GM12873 (cell line): Measurements from ENCODE around the gene SEC63.

Experiments used
- CTCF ChIP-seq: IDR thresholded peaks from 2 replicates; pipeline ENCODE4 v1.5.1; 2012; ENCODE audit warnings: low read depth, mild to moderate bottlenecking, moderate library complexity, low read length, control low read depth; ENCODE audit not compliant: insufficient read depth; ENCODE audit errors: missing control alignments

Gene SEC63

GRCh38 chr6:107871976-107872375, 86.0 kb downstream of the SEC63 start:
- TF ChIP-seq CTCF: no peak

- TF ChIP-seq CTCF: no peak
Observed at GRCh38 chr6:107871016-107871415, 87.0 kb downstream of the SEC63 start.

- no peak for TF ChIP-seq CTCF
Observed at GRCh38 chr6:107870381-107870780, 87.6 kb downstream of the SEC63 start.

GRCh38 chr6:107869871-107870270, 88.1 kb downstream of the SEC63 start:
- peak; percentile 2 for TF ChIP-seq CTCF

GRCh38 chr6:107868867-107869611, 89.0 kb downstream of the SEC63 start:
- TF ChIP-seq CTCF: no peak

GRCh38 chr6:107867302-107867615, 90.7 kb downstream of the SEC63 start:
- no peak for TF ChIP-seq CTCF

- peak; percentile 59 for TF ChIP-seq CTCF
Observed at GRCh38 chr6:107866606-107867301, 91.3 kb downstream of the SEC63 start.
